ENCODE measurements around the gene RALGPS2.

RALGPS2 gene

GRCh38 chr1:178869119-178869697 is 144.2 kb downstream of the RALGPS2 start:
- DNase-seq = no peak

GRCh38 chr1:178870221-178870620 is 145.2 kb downstream of the RALGPS2 start:
- DNase-seq = no peak

GRCh38 chr1:178870944-178871343 is 145.9 kb downstream of the RALGPS2 start, which contains the start of gene ANGPTL1:
TSS of gene ANGPTL1 (minus strand) at chr1:178871077. CDS start at chr1:178865776, 5,301 bp downstream.
- no peak for DNase-seq

GRCh38 chr1:178871551-178872320 is 146.7 kb downstream of the RALGPS2 start:
- no peak for DNase-seq

GRCh38 chr1:178874966-178875365 is 149.9 kb downstream of the RALGPS2 start:
- DNase-seq = no peak

GRCh38 chr1:178875936-178876335 is 150.9 kb downstream of the RALGPS2 start:
- DNase-seq = no peak

- DNase-seq = no peak
These were observed 152.9 kb downstream of the RALGPS2 start for GRCh38 chr1:178877896-178878295.

GRCh38 chr1:178881950-178882349 is 156.9 kb downstream of the RALGPS2 start:
- no peak for DNase-seq

GRCh38 chr1:178885869-178886268 is 160.8 kb downstream of the RALGPS2 start:
- no peak for DNase-seq

GRCh38 chr1:178886551-178886950 is 161.5 kb downstream of the RALGPS2 start:
- DNase-seq = no peak

- DNase-seq = no peak
These were observed 170.9 kb downstream of the RALGPS2 start for GRCh38 chr1:178895928-178896327.

GRCh38 chr1:178898401-178898800 is 173.4 kb downstream of the RALGPS2 start:
- no peak for DNase-seq

- DNase-seq = no peak
These were observed 174.4 kb downstream of the RALGPS2 start for GRCh38 chr1:178899402-178899801.

GRCh38 chr1:178901482-178902125 is 176.6 kb downstream of the RALGPS2 start:
- DNase-seq = no peak

GRCh38 chr1:178908358-178908757 is 183.3 kb downstream of the RALGPS2 start:
- DNase-seq = no peak

- no peak for DNase-seq
These were observed 185.0 kb downstream of the RALGPS2 start for GRCh38 chr1:178910023-178910422.

GRCh38 chr1:178912597-178912996 is 187.6 kb downstream of the RALGPS2 start:
- DNase-seq = no peak

- no peak for DNase-seq
These were observed 191.6 kb downstream of the RALGPS2 start for GRCh38 chr1:178916448-178917174.

- DNase-seq = no peak
These were observed 193.3 kb downstream of the RALGPS2 start for GRCh38 chr1:178918308-178918707.

- no peak for DNase-seq
These were observed 193.9 kb downstream of the RALGPS2 start for GRCh38 chr1:178918955-178919354.

GRCh38 chr1:178919581-178919980 is 194.5 kb downstream of the RALGPS2 start:
- DNase-seq = no peak

- no peak for DNase-seq
These were observed 196.5 kb downstream of the RALGPS2 start for GRCh38 chr1:178921499-178921898.

- no peak for DNase-seq
These were observed 198.5 kb downstream of the RALGPS2 start for GRCh38 chr1:178923512-178923911.

Data from CD4-positive, alpha-beta T cell treated with Interleukin-17A for 4 hours (primary cell).